Subcutaneous adipose tissue (tissue), 4 donors: ENCODE measurements around the gene EPOP. TPM values are rescaled to one million over a fixed set of nuclear protein-coding genes. Genes with fewer than 3 reads are reported as not detected.

Source experiments
- total RNA-seq, 4 donors: library from RNA; depleted of rRNA; stranded (reverse); fragments of >200 nt; gene quantifications; one replicate each; pipeline ENCODE4 v1.1.0, GENCODE V29; 2016
- TF ChIP-seq, protein P1 (sequence below): fragments of 450-650 bp; IDR thresholded peaks from one replicate; pipeline ENCODE4 v1.5.1; 2016; ENCODE audit warnings: low read depth, mild to moderate bottlenecking, control low read depth, antibody characterized with exemption, moderate library complexity

Gene EPOP
- total RNA-seq, 4 donors from 2014 or later: 0.34 to 2.8 (median 0.80) TPM

DNA sequence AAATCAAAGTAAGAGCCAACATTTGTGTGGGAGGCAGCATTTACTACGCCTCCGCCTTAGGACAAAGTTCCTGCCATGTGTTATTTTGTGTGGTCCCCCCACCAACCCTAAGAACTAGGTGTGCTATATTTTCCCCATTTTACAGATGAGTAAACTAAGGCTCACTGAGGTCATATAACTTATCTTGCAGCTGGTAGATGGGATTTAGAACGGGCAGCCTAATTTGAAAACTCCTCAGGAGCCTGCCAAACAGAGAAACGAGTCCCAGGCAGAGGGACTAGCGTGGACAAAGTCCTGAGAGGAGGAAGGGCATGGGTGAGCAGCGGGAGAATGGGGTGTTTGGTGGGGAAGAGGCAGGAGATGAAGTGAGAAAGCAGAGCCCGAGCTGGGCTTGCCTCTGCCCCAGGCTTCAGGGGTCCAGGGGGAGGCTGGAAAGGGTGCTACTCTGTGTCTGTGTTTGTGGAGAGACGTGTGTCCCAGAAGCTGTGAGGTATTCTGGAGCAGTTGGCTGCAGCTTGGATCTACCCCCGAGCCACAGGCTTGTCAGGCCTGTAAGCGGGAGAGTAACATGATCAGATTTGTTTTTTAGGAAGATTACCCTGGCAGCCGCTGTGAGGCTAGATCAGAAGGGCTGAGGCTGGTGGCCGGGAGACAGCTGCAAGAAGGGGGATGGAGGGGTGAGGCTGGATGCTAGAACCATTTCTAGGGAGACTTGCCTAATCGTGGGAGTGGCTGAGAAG is 35.3 kb upstream of the EPOP start:
- TF ChIP-seq, protein P1, sequence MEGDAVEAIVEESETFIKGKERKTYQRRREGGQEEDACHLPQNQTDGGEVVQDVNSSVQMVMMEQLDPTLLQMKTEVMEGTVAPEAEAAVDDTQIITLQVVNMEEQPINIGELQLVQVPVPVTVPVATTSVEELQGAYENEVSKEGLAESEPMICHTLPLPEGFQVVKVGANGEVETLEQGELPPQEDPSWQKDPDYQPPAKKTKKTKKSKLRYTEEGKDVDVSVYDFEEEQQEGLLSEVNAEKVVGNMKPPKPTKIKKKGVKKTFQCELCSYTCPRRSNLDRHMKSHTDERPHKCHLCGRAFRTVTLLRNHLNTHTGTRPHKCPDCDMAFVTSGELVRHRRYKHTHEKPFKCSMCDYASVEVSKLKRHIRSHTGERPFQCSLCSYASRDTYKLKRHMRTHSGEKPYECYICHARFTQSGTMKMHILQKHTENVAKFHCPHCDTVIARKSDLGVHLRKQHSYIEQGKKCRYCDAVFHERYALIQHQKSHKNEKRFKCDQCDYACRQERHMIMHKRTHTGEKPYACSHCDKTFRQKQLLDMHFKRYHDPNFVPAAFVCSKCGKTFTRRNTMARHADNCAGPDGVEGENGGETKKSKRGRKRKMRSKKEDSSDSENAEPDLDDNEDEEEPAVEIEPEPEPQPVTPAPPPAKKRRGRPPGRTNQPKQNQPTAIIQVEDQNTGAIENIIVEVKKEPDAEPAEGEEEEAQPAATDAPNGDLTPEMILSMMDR: no peak

DNA sequence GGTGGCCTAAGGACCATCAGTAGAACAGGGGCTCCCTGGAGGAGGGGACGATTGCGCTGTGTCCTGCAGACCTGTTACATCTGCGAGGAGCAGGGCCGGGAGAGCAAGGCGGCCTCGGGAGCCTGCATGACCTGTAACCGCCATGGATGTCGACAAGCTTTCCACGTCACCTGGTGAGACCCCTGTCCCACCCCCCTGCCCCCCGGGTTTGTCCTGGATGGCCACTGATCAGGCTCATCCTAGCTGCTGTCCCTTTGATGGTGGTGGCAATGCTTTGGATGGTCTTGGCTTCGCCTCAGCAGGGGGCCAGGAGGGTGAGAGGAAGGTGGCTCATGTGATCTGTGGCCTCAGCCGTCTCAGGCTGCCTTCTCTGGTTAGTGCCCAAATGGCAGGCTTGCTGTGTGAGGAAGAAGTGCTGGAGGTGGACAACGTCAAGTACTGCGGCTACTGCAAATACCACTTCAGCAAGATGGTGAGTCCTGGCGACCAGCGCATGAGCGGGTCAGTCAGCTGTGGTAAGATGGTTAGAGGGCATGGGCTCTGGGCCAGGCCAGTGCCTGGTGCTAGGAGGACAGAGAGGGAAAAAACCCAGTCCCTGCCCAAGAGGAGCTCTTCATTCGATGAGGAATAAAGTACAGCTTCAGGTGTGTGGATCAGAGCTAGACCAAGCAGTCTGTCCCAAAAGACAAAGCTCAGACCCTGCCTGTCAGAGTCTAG is 34.5 kb upstream of the EPOP start:
- TF ChIP-seq, protein P1: no peak

DNA sequence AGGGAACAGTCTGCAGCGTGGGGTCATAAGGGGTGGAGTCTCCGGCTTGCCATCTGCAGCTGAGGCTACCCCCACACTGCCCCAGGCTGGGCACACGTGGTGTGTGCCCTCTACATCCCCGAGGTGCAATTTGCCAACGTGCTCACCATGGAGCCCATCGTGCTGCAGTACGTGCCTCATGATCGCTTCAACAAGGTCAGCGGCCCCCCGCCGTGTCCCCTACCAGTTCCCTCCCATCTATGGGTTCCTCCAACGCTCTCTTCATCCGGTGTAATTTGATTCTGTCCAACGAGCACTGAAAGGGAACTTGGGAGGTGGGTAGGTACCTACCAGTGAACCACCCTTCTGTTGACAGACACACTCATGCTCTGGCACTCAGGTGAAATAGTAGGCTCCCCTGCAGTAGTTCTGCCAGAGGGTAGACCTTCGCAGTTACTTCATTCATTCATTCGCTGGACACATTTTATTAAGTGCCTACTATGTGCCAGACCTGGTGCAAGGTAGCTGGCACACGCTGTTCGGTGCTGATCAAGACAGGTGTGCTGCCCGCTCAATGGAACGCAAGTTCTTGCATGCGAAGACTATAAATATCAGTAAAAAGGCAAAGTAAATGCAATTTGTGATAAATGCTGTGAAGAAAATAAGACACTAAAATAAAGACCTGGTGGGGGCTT is 33.1 kb upstream of the EPOP start:
- TF ChIP-seq, protein P1: no peak

DNA sequence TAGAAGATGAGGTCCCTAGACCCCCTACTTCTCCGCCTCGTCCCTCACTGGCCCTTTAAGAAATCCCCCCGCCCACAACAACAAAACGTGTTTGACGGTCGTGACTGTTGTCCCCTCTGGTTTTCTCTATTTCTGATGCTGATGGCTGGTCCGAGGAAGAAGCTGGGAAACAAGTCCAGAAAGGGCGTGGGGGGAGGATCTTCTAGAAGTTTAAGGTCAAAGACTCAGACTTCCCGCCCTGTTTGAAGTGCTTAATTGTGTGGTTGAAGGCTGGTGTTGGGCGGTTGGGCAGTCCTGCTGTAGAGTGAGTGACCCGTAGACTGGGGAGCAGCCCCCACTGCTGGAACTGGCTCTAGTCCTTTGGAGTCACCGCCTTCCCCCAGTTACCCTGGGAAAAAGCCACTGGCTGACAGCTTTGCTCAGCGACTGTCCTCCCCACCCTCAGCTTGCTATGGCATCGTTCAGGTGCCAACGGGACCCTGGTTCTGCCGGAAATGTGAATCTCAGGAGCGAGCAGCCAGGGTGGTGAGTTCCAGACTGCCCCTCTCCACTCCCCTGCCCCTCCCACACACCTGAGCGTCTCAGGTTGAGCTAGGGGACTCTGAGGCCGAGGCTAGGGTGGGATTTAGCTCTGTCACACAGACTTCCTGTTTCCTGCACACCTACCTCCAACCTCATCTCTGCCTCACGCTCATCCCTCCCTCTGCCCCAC is 31.9 kb upstream of the EPOP start:
- TF ChIP-seq, protein P1: no peak

DNA sequence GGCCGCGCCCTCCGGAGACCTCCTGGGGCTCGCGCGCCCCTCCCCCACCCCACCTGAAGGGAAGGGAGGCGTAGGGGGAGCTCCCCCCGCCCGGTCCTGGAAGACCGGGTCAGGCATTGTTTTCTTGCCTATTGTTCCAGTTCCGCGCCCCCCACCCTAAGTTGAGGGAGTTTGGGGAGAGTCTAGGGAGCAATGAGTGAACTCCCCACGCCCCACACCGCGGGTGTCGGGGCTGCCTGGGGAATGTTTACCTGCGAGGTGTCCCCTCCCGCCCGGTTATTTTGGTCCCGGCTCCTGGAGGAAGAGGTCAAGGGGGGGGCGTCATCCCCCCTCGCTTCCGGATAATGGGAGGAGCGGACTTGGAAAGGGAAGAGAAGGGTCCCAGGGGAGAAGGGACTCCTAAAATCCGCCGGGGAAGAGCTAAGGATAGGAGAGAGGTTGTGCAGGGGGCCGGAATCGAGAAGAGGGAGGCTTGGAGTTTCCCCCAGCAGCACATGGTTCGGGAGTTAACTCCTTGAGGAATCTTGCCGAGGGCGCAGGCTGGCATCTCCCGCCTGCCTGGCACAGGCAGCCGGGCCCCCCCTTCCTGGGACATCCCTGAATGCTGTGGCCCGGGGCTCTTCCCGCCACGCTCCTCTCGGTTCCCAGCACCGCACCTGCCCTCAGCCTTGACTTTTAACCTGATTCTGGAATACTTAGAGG is 31.2 kb upstream of the EPOP start:
- TF ChIP-seq, protein P1: no peak

DNA sequence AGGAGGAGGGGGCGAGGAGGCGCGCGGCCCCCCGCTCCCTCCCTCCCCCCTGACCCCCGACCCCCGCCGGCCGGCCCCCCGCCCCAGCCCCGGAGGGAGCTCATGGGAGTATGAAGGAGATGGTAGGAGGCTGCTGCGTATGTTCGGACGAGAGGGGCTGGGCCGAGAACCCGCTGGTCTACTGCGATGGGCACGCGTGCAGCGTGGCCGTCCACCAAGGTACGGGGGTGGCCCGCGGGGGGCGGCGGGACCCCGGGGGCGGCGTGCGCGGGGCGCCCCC is 30.7 kb upstream of the EPOP start:
- TF ChIP-seq, protein P1: no peak
